HUES6 (cell line): ENCODE measurements around the gene LRCH3.
"Not testable (repeated sequence)": the region's sequence is repeated elsewhere in the genome, so short reads cannot be mapped to it uniquely, and the experiment has no call there.

Source experiments
- H3K27ac ChIP-seq: 2 replicates; pipeline ENCODE4 v1.7.0; 2013; ENCODE audit warnings: low read depth, mild to moderate bottlenecking, low read length, inconsistent platforms
- H3K27me3 ChIP-seq: 2 replicates; pipeline ENCODE4 v1.6.1; 2013; ENCODE audit warnings: low read length; ENCODE audit not compliant: control insufficient read depth, insufficient read depth
- H3K36me3 ChIP-seq: 2 replicates; pipeline ENCODE4 v1.6.1; 2013; ENCODE audit warnings: low read length; ENCODE audit not compliant: control insufficient read depth, insufficient read depth
- H3K4me1 ChIP-seq: 2 replicates; pipeline ENCODE4 v1.6.1; 2013; ENCODE audit warnings: low read length; ENCODE audit not compliant: control insufficient read depth, insufficient read depth
- H3K4me3 ChIP-seq: 2 replicates; pipeline ENCODE4 v1.5.1; 2013; ENCODE audit warnings: low read depth, low read length
- H3K9ac ChIP-seq: one replicate; pipeline ENCODE4 v1.6.1; 2013; ENCODE audit warnings: mild to moderate bottlenecking, low read length
- H3K9me3 ChIP-seq: 2 replicates; pipeline ENCODE4 v1.6.1; 2013; ENCODE audit warnings: low read depth, low read length; ENCODE audit not compliant: control insufficient read depth, insufficient read depth

Gene LRCH3

DNA sequence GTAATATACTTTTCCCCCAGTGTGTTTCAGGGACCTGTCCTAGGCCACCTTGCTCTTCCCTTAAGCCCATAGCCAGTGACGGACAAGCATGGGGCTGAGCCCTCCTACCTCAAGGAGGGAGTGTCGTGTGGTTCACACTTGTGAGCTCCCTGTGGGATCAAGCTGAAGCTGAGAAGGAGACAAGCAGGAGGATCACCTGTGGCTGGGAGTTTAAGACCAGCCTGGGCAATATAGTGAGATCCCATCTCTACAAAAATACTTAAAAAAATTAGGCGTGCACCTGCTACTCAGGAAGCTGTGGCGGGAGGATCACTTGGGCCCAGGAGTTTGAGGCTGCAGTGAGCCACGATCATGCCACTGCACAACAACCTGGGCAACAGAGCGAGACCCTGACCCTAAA lies 82.3 kb downstream of the LRCH3 start:
- H3K4me1 ChIP-seq, result no peaks in the 10 kb centered on the region
- no peak overlapping the region for H3K4me3 ChIP-seq
- peaks cover 72% of the 10 kb centered on the region for H3K36me3 ChIP-seq
- no peak overlapping the region for H3K9ac ChIP-seq
- peaks cover 15% of the 10 kb centered on the region for H3K9me3 ChIP-seq
- H3K27ac ChIP-seq, result no peak overlapping the region
- H3K27me3 ChIP-seq, result no peaks in the 10 kb centered on the region

DNA sequence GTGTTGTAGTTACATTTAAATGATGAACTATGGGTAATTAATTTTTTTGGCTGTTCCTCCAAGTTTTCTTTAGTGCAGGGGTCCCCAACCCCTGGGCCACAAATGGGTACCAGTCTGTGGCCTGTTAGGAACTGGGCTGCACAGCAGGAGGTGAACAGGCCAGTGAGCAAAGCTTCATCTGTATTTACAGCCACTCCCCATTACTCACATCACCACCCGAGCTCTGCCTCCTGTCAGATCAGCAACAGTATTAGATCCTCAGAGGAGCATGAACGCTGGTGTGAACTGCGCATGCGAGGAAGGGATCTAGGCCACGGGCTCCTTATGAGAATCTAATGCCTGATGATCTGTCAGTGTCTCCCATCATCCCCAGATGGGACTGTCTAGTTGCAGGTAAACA lies 83.0 kb downstream of the LRCH3 start:
- Histone ChIP-seq H3K4me1 (no peaks in the 10 kb centered on the region), H3K9me3 (peaks cover 17% of the 10 kb centered on the region), H3K36me3 (peaks cover 75% of the 10 kb centered on the region), H3K4me3 (no peak overlapping the region), H3K27ac (no peak overlapping the region), H3K9ac (no peak overlapping the region), H3K27me3 (no peaks in the 10 kb centered on the region)

GRCh38 chr3:197874653-197875052 lies 83.6 kb downstream of the LRCH3 start:
- H3K4me3 ChIP-seq, result no peak overlapping the region
- H3K9me3 ChIP-seq, result peaks cover 18% of the 10 kb centered on the region
- H3K4me1 ChIP-seq, result no peaks in the 10 kb centered on the region
- H3K36me3 ChIP-seq, result peaks cover 76% of the 10 kb centered on the region
- no peak overlapping the region for H3K27ac ChIP-seq
- H3K27me3 ChIP-seq, result no peaks in the 10 kb centered on the region
- no peak overlapping the region for H3K9ac ChIP-seq

DNA sequence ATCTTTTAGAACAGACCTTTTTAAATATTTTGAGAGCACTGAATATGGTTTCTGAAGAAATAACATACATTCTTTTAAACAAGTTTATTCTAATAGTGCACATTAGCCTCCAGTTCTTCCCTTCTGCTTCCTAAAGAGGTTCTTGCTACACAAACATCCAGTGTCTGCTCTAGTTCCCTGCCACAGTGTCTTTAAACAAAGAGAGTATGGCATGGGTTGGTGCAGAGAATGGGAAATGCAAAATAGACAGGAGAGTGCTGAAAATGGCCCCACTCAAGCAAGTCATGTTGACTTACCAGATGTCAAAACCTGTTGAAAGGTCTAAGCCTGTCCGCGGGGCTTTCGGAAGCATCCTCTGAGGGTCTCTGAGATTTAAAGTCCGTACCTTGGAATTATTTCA lies 86.8 kb downstream of the LRCH3 start:
- Histone ChIP-seq H3K9ac (no peak overlapping the region), H3K4me3 (no peak overlapping the region), H3K36me3 (peaks cover 54% of the 10 kb centered on the region), H3K27ac (no peak overlapping the region), H3K27me3 (no peaks in the 10 kb centered on the region), H3K4me1 (peaks cover 28% of the 10 kb centered on the region), H3K9me3 (peaks cover 18% of the 10 kb centered on the region)

DNA sequence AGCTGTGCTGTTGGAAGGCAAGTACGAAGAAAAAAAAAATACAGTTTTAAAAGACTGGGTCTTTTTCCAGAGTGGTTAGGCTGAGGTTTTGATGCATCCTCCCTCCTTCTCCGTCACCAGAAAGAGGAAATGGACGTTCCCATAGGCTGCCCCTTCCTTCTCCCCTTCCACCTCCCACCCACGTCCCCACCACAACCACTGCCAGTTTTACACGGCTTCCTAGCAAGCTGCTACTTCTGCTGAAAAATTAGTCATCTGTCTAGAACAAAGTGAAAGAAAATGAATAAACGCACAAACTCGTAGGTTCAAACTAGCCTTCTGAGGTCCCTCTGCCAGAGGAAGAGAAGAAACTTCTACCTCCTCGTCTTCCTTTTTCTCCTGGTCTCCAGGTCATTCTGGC lies 87.4 kb downstream of the LRCH3 start:
- no peak overlapping the region for H3K9ac ChIP-seq
- H3K4me3 ChIP-seq, result no peak overlapping the region
- no peaks in the 10 kb centered on the region for H3K27me3 ChIP-seq
- no peak overlapping the region for H3K27ac ChIP-seq
- H3K36me3 ChIP-seq, result peaks cover 52% of the 10 kb centered on the region
- H3K9me3 ChIP-seq, result peaks cover 14% of the 10 kb centered on the region
- H3K4me1 ChIP-seq, result peaks cover 34% of the 10 kb centered on the region

GRCh38 chr3:197880491-197881269 lies 89.6 kb downstream of the LRCH3 start:
- H3K36me3 ChIP-seq, result peaks cover 48% of the 10 kb centered on the region
- H3K9me3 ChIP-seq, result peaks cover 8% of the 10 kb centered on the region; the same call in 1 of the 2 replicates
- no peaks in the 10 kb centered on the region for H3K27me3 ChIP-seq
- peak overlapping the region; percentile 40 for H3K9ac ChIP-seq
- no peak overlapping the region; the same call in 1 of the 2 replicates for H3K4me3 ChIP-seq
- peak overlapping the region; percentile 24; the same call in 1 of the 2 replicates for H3K27ac ChIP-seq
- peaks cover 35% of the 10 kb centered on the region for H3K4me1 ChIP-seq

DNA sequence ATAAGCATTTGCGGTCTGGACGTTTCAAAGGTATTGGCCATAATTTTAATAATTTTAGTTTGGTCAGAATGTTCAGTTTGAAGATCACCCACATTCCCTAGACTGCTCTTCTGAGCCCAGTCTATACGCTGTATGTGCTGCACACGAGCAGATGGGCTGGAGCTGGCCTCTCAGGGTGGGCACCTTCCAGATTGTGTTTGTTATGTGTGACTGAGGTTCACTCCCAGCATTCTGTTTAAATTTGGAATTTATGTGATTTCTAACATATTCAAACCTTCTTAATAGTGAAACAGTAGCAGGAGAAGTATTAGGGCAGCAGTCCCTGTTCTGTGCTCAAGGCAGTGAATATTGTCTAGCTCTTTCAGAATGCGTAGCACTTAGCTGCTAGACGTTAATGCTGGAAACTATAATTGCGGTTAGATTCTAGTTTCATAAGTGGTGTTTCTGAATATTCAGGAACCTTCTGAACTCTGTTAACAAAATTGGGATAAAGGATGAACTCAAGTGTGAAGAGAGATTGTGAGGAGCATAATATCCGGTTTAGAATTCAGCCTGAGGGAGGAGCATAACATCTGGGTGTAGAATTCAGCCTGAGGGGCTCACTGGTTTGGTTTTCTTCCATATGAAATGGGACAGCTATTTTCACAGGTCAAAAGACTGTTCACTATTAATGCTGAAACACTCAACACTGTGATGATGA lies 90.4 kb downstream of the LRCH3 start:
- peaks cover 8% of the 10 kb centered on the region; the same call in 1 of the 2 replicates for H3K9me3 ChIP-seq
- peaks cover 35% of the 10 kb centered on the region for H3K4me1 ChIP-seq
- H3K27ac ChIP-seq, result peak overlapping the region; percentile 39; the same call in 1 of the 2 replicates
- H3K4me3 ChIP-seq, result no peak overlapping the region
- H3K36me3 ChIP-seq, result peaks cover 43% of the 10 kb centered on the region
- no peak overlapping the region for H3K9ac ChIP-seq
- no peaks in the 10 kb centered on the region for H3K27me3 ChIP-seq

GRCh38 chr3:197881970-197882338 lies 90.9 kb downstream of the LRCH3 start:
- H3K9me3 ChIP-seq, result peaks cover 8% of the 10 kb centered on the region; the same call in 1 of the 2 replicates
- H3K36me3 ChIP-seq, result peaks cover 40% of the 10 kb centered on the region
- H3K27ac ChIP-seq, result peak overlapping the region; percentile 39; the same call in 1 of the 2 replicates
- no peak overlapping the region for H3K9ac ChIP-seq
- H3K27me3 ChIP-seq, result no peaks in the 10 kb centered on the region
- H3K4me1 ChIP-seq, result peaks cover 35% of the 10 kb centered on the region
- no peak overlapping the region for H3K4me3 ChIP-seq

- Histone ChIP-seq H3K9ac (no peak overlapping the region), H3K9me3 (peaks cover 8% of the 10 kb centered on the region; the same call in 1 of the 2 replicates), H3K27me3 (no peaks in the 10 kb centered on the region), H3K4me1 (peaks cover 35% of the 10 kb centered on the region), H3K27ac (no peak overlapping the region; the same call in none of the 2 replicates), H3K36me3 (peaks cover 40% of the 10 kb centered on the region), H3K4me3 (no peak overlapping the region)
These were observed 91.5 kb downstream of the LRCH3 start for GRCh38 chr3:197882586-197882985.

- Histone ChIP-seq H3K4me3 (no peak overlapping the region), H3K27ac (no peak overlapping the region), H3K36me3 (peaks cover 31% of the 10 kb centered on the region), H3K9me3 (peaks cover 2% of the 10 kb centered on the region; the same call in 1 of the 2 replicates), H3K27me3 (no peaks in the 10 kb centered on the region), H3K4me1 (peaks cover 36% of the 10 kb centered on the region), H3K9ac (no peak overlapping the region)
These were observed 92.5 kb downstream of the LRCH3 start for GRCh38 chr3:197883541-197883940.

DNA sequence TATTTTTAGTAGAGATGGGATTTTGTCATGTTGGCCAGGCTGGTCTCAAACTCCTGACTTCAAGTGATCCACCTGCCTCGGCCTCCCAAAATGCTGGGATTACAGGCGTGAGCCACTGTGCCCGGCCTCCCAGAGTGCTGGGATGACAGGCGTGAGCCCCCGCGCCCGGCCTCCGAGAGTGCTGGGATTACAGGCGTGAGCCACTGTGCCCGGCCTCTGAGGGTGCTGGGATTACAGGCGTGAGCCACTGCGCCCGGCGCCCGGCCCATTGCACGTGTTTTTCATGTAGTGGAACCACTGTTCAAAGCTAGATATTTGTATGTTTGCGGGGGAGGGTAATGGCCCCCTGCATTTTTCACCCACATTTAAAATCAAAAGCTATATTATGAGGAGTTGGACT lies 93.3 kb downstream of the LRCH3 start:
- H3K4me3 ChIP-seq, H3K9me3 ChIP-seq, H3K27ac ChIP-seq, H3K9ac ChIP-seq, H3K27me3 ChIP-seq: not testable (repeated sequence)
- H3K36me3 ChIP-seq, result peaks cover 24% of the 10 kb centered on the region
- peaks cover 44% of the 10 kb centered on the region for H3K4me1 ChIP-seq
